GOT3 (cell line): Measurements from ENCODE around the gene GPC3.

ENCODE experiments used
- DNase-seq: peaks from one replicate; lab custom pipeline; 2025; ENCODE audit warnings: mixed read lengths; lab: John Stamatoyannopoulos, UW

Gene GPC3

DNA sequence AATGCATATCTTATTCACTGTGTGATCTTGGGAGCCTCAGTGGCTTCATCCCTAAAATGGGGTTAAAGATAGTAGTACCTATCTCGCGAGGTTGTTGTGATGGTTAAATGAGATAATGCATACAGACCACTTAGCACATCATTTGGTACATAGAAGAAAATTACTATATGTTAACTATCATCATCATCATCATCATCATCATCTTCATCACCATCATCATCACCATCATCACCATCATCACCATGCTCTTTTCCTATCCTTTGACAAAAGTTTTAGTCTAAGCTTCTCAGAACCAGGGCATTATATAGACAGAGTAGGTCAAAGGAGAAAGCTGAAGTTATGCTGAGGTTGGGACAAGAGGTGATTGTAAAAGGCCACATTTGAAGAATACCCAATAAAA is 145.0 kb downstream of the GPC3 start:
- DNase-seq, result no peak

DNA sequence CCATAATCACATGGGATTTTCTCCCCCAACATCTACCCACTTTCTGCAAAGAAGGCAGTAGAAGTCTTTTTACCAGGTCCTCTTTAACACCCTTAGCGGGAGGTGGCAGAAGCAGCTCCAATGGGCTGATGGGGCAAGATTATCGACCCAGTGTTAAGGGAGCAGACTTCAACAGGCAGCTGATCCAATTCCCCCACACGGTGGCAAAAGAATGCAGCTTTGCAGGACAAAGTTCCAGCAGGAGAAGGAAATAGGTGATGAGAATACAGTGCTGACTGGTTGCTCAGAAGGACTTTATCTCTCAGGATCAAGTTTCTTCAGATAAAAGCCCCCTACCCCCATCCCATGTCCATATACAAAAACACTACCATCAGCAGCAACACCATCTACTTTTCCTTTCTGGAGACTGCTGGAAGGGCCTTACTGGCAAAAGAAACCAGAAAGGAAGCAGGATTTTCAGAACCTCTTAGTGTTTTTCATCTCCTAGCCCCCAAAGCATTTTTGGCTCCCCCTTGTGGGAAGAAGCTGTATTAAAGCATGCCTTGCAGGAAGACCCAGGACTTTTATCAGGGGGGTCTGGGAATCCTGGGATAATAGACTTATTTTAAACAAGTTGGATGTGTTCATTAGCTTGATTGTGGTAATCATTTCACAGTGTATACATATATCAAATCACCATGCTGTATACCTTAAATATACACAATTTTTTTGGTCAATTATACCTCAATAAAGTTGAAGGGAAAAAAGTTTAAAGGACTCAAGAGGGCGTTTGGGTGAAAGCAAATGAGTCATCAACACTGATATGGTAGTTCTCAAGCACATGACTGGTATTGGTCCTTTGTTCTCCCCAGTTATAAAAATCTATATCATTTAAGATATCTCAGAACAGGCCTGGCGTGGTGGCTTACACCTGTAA is 146.4 kb downstream of the GPC3 start:
- no peak for DNase-seq

DNA sequence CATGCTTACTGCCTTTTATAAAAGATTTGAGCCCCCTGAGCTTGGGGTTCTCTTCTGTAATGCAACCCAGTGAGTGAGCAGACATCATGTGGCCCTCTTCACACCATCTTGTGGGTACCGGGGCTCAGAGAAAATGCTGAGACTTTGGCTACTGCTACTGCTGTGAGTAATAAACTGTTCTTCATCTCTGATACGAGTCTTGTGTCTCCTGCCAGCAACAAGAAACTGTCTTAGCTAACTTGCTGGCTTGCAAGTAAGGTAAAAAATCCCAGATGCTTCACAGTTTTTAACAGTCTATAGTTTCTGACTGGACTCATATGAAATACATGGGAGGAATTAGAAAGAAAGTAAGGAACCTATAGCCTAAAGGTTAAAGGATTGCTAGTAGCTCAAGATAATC is 148.3 kb downstream of the GPC3 start:
- no peak for DNase-seq

DNA sequence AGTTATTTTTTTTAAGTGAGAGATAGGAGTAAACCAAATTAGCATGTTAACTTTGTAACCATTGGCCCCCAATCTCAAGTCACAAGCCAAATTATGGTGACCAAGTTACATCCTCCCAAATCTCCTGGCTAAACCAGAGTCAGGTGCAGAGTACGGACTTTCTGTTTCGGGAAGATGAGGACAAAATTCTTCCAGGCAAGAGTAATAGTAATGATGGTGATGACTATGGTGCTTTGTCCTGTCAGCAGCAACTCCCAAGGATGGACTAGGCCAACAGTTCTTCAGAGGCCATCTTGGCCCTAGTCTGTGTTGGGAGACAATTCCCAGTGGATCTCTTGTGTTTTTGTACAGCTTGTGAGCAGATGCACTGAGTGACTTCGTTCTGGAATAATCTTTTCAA is 148.8 kb downstream of the GPC3 start:
- DNase-seq, result no peak

DNA sequence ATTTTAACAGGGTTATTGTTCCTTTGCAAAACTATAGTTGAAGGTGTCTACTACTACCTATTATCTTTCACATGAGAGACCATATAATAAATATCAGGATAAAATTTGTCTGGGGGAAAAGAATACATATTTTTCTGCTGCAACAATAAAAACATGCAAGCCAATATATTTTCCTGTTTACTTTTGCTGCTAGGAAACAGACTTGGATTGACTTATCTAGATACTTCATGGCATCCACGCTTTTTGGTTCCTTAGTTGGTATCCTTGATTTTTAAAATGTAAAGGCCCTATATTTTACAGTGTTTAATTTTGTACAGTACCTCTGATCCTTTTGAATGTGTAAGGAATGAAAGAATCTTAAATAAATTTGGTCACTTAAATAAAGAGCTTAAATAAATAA is 150.6 kb downstream of the GPC3 start:
- no peak for DNase-seq

DNA sequence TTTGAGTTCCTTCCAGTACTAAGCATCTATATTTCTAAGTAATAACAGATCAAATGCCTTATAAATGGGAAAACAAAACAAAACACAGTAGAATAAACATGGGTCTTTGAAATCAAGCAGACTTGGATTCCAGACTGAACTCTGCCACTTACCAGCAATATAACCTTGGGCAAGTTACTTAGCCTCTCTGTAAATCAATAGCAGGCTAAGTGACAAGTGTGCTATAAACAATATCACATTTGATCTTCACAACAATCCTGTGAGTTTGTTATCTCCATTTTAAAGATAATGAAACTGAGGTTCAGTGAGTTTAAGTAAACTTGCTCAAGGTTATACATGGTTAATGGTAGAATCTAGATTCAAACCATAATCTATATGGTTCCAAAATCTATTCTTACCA is 165.8 kb downstream of the GPC3 start:
- no peak for DNase-seq

DNA sequence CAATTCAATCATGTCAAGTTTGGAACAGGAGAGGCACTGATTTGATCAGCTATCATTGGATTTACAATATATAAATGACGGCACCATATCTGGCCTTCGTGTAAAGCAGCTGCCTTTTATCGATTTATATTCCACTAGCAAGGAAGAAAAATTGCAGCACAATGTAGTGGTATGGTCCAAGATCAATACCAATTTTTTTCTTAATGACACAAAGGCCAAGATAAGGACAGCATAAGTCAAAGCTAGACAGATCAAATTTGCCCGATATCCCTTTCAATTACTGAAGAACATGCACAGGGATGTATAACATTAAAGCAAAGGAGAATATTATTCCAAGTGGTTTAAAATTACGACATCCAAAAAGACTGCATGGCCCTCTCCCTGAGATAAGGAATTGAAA is 167.4 kb downstream of the GPC3 start:
- no peak for DNase-seq

DNA sequence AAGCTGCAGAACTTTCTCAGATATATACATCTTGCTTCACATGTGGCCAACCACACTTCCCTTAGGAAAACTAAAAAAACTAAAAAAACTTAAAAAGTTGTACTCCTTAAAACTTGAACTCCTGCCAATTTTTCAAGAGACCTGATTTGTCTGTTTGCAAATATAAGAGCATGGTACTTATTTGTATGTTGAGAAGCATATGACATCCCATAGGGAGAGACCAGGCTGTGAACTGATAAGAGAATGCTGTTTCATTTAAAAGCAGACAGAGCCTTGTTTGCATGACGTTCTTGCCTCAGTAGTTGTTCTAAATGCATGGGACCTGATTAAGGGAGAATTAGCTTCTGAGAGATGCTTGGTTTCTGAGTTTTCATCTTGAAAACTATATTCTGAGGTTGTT is 169.9 kb downstream of the GPC3 start:
- no peak for DNase-seq

DNA sequence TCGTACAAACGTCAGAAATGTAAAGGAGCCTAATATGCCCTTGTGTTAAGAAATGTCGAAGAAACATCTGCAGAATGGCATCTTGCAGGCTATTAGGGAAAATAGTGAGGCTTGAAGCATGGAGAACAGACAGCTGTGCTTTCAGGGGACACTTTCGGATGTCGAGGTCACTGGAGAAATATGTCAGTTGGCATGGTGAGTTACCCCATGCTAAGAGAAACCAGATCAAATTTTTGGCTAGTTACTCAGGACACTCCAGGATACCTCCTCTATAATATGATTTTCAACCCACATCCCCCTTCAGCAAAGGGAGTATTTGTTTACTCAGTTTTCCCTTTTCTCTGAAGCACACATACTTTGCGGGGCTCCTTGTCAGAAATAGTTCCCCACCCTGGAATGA is 171.4 kb downstream of the GPC3 start:
- no peak for DNase-seq

DNA sequence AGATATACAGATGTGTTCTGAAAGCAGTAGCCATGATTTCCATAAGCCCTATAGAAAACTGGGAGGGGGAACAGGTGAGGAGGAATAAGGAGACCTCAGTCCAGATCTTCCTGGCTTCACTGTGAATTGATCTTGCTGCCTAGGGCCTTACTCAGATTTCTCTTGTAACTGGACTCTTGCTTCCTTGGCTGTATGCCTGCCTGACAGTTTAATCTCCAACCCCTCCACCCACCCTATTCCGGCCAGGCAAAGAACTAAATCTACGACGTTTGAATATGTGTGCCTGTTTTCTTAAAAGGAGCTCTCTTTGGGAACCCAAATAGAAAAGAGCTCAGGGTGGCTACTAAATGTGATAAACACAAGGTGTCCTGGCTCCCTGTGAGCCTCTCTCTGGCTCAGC is 173.0 kb downstream of the GPC3 start:
- no peak for DNase-seq

DNA sequence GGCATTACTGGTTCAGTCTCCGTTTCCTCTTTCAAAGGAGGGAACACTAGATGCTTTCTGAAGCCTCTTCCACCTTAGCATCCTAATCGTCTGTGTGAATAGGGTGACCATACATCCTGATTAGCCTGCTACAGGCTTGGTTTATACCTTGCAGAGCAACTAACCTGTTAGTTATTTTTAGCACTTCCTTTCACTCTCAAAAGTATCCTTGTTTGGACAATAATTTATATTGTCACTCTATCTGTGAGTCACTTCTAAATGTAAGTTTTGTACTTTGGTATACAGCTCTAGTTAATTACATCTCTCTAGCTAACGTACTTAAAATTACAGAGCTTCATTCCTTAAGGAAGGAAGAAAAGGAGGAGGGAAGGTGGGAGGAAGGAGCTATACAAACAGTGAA is 174.5 kb downstream of the GPC3 start:
- no peak for DNase-seq

DNA sequence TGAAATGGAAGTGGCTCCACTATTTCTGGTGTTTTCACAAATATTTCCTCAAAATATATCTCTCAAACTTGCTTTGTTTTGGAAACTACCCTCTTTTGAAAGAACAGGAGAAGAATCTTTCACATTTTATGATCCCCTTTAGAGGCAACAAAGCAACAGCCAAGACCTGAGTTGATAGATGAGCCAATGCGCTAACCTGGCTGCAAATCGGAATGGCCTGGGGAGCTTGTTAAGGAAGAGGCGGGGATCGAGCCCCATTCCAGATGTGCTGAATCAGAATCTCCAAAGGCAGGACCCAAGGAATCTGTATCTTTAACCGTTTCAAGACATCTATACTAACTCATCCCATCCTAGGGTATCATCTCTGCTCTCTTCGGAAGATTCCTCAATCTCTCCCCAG is 181.3 kb downstream of the GPC3 start:
- DNase-seq, result no peak

DNA sequence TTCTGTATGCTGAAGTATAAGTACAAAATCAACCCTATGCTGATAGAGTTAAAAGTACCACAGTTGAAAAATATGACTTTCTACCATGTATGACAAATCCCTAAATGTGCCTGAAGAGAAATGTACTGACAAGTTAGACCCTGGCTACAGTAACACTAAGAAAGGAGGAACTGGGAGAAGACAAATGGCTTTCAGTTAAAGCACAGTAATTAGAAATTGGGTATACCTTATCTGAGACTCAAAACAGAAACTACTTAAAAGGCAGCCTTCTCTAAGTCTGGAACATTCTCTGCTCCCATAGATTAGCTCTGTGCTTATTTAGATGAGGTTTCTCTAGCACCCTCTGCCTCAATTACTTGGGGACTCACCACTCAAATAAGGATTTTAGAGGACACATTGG is 189.1 kb downstream of the GPC3 start:
- no peak for DNase-seq

DNA sequence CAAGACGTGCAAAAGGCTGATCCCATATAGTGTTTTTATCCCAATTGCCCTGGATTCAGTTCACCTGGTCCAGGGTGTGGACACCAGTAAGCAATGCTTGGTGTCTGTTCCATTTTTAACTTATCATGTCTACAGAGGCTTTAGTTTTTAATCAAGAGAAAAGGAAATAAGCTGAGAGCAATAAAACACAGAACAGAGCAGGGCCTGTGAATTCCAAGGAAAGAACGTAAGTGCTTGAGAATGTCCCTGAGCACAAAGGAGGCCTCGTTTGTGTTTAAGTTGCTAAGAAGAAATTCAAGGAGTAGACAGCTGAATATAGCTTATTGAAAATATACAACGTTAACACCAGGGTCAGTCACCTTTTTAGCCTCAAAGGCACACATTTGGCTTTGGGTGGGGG is 191.3 kb downstream of the GPC3 start:
- no peak for DNase-seq

DNA sequence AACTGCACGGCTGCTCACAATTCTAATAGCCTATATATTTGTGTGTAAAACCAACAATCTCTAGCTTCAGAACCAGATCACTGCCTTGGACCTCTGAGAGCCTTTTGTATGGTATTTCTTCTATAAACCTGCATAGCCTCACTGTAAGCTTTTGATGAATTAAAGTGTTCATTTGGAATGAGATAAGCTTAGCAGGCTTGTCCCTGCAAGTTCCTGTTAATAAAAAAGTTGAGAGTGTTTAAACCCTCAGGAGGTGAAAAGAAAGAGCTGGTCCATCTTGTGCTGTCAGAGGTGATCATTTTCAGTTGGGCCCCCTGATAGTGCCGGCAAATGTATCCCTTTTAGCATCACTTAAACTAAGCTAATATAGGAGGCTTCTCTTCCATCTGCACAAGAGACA is 191.8 kb downstream of the GPC3 start:
- DNase-seq, result no peak

DNA sequence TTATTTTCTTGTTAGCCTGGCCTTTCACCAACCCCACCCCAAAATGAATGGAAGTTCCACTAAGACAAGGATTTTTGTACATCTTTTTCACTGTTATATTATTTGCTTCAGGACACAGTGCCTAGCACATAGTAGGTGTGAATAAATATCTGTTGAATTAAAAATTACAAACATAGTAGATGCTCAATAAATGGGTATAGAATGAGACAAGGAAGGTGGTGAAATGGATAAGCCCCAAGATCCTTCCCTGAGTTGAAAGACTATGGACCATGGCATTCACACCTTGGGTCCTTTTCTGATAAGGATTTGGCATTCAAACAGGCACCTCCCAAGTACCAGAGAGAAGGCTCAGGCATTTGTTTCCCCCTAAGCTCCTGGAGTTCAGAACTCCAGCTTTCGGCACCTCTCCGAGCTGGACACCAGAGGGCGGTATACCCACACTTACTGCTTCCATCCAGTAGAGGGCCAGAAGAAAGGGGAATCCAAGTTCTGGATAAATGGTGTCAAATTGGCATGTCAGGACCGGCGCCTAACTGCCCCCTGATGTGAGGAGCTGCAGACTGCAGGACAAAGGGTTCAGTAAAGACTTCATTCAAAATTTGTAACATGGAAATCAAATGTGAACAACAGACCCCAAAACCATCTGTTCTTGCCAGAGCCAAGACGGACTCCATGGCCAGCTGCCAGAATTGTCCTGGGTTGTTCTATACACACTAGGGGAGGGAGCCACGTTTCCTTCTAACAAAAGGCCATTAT is 193.0 kb downstream of the GPC3 start:
- DNase-seq, result peak; percentile 3

DNA sequence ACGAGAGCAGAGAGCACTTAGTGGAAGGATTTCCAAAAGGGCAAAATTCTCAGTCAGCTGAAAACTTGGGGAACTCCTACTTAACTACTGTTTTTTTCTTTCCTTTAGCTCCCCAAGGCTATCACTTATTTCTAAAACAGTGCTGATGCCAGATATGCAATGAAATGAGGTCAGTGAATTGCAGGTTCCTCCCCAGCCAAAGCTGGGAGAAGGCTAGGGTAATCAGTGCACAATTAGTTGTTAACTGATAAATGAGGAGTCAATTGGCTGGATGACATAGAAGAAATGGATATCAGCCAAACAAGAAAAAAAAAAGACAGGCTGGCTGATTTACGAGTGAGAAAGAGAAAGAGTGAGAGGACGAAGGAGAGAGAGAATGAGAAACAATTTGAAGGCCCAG is 195.6 kb downstream of the GPC3 start:
- DNase-seq, result no peak

DNA sequence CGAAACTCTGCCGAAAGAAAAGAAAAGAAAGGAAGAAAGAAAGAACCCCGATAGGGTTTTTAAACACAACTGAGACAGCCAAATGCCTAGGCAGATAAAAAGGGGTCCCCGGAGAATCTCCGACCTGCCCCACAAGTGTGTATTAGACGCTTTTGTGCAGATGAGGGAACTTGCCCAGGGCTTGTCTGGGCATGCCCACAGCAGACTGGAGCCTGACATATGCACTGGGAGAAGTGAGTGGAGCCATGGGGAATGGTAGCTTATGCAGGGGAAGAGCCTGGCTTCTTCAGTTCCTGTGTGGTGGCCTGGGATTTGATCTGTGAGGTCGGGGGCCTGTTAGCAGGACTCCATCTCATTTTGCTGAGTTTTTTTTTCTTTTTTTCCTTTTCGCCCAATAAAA is 199.0 kb downstream of the GPC3 start:
- DNase-seq, result no peak

DNA sequence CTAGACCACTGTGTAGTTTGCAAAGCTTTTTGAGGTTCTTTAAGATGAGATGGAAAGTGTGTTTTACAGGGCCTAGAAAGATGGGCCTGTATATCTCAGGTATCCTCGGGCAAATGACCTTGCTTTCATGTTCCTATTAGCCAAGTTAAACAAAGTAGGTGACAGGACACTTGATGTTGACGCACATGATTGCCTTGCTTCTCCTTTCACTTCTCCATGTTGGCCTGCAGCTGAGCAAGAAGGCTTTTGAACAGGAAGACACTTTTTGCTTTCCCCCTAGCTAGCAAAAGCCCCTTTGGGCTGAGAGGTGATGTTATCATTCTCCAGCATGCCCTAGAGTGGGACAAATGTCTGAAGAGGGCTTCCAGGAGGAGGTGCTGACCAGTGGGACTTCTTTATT is 202.1 kb downstream of the GPC3 start:
- no peak for DNase-seq

DNA sequence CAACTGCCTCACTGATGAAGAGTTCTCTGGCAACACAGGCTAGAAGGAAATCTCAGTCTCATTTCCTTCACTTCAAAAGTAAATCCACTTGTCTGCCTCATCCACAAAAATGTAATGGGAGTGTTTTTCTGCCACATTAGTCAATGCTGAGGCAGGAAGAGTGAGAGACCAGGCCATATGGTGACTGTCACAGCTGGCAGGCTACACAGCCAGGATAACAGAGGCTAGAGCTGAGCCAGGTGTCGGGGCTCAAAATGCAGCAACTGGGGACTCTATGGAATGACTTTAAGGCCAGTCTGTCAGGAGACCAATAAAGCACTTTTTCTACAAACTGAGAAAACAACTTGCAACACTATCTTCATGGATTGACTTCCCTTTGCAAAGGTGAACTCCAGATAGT is 204.2 kb downstream of the GPC3 start:
- no peak for DNase-seq

DNA sequence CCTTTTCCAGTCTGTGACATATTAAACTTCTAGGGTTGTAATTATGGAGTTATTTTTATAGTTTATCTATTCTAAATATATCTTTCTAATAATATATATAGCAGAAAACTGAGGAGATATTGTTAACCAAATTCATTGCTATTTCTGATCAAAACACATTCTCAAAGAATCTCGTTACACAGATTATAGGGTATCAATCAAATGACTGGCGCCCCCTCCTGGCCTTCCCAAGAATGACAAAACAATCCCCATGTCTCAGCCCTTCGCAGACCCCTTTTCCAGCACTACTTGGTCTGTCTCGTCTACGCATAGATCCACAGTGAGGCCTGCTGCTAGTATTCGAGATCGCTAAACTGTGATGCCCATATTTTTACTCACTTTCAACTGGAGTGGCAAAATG is 209.3 kb downstream of the GPC3 start:
- DNase-seq, result no peak

DNA sequence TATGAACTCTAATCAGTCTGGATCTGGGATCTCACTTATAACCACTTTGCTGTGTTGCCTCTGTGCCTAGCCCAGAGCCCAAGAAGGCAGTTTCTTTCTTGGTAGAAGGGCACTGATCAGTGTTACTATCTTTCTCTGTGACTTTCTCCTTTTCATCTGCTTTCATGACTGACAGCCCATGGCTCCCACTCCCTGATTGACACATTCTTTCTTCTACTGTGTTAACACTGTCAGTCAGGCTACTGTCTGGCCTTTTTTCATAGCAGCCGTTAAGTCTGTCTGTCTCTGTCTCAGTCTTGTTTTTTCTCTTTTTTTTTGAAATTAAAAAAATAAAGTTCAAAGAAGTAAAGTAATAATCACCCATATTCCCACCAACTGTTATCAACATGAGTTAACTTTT is 210.6 kb downstream of the GPC3 start:
- DNase-seq, result no peak

DNA sequence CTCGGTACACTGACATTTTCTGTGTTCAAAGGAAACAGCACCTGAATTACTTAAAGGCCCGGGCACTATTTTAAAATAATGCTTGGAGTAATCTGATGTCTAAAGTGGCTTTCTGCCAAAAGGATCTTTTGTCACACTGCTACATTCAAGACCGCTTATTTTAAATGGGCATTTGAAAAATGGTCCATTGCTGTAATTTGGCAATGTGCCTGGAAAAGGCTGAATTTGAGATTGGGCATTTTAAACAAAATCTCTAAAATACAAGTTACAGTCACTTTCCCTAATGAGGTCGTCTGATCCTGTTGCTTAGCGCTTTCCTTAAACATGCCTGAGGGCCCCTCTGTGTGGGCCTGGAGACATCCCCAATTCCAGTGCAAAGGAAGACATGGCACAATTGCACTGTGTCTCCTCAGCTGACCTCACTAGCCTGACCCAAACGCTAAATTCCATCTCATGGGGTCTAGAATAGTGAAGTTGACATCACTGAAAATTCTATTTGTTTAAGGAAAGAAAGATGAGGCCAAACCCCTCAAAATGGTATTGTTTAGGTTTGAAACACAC is 214.2 kb downstream of the GPC3 start:
- DNase-seq, result no peak
